HT1080 (cell line): ENCODE data around the gene HDAC10. TPM values are rescaled to one million over a fixed set of nuclear protein-coding genes. Genes with fewer than 3 reads are reported as not detected.

Source experiments
- DNase-seq: peaks from one replicate; pipeline ENCODE4 v3.0.0-alpha.2; 2015; ENCODE audit warnings: low read depth
- total RNA-seq: library from RNA; depleted of rRNA; stranded (reverse); fragments of >200 nt; shearing (Covaris generic); gene quantifications from 2 replicates; pipeline ENCODE4 v1.2.3, GENCODE V29; 2014

HDAC10 gene
- total RNA-seq, 1 experiment from 2014 or later, result 14.5 TPM

DNA sequence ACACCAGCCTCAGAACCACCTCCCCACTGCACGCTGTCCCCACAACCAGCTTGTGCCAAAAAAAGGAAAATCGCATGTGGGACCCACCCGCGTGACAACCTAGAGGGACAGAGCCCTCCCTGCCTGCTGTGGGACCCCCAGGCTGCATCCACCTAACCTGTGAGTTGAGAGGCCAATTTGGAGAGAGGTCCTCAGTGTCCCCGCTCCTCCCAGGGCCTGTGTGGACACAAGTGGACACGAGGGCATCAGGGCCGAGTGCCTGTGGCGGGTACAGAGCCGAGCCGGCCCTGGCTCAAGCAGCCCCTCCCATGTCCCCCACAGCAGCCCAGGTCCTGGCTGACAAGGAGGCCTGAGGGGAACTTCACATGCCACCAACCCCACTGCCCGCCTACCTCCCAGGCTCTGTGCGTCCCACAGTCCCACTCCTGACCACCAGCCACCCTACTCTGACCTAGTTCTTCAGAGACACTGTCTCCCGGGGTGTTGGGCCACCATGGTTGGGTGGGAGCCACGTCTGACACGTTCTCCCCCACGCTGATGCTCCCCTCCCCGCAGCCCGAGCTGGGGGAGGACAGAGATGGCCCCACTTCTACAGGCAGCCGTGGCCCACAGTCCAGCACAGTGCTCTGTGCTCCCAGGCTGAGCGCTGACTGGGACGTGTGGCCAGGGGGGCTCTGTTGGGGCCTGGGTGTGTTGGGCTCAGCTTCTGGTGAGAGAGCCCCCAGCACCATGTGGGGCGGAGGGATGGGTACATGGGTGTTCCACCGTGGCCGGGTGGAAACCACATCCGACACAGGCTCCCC lies 31.1 kb downstream of the HDAC10 start:
- no peak for DNase-seq

DNA sequence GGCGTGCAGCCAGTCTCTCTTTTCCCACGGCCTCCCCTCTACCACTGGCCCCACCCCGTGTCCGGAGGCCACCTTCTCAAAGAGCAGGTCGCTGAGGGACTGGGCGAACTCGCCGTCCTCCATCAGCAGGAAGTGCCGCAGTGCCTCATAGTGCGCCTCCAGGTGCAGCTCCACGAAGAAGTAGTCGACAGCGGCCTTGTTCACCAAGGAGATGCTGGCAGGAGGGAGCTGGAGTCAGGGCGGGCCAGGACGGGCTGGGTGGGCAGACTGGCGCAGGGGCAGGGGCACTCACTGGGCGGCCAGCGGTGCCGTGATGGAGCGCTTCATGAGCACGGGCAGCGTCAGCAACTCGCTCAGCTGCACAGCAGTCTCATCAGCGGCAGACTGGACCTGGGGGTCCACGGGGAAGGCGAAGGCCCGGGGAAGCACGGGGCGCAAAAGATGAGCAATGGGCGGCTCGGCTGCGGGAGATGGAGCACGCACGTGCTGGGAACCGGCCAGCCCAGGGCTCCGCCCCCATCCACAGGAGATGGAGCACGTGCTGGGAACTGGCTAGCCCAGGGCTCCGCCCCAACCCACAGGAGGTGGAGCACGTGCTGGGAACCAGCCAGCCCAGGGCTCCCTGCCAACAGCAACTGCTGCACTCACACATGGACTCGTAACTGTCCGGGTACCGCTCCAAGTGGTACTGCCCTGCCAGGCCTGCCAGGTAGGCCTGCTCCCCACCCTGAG lies 31.9 kb downstream of the HDAC10 start:
- peak; percentile 43 for DNase-seq

DNA sequence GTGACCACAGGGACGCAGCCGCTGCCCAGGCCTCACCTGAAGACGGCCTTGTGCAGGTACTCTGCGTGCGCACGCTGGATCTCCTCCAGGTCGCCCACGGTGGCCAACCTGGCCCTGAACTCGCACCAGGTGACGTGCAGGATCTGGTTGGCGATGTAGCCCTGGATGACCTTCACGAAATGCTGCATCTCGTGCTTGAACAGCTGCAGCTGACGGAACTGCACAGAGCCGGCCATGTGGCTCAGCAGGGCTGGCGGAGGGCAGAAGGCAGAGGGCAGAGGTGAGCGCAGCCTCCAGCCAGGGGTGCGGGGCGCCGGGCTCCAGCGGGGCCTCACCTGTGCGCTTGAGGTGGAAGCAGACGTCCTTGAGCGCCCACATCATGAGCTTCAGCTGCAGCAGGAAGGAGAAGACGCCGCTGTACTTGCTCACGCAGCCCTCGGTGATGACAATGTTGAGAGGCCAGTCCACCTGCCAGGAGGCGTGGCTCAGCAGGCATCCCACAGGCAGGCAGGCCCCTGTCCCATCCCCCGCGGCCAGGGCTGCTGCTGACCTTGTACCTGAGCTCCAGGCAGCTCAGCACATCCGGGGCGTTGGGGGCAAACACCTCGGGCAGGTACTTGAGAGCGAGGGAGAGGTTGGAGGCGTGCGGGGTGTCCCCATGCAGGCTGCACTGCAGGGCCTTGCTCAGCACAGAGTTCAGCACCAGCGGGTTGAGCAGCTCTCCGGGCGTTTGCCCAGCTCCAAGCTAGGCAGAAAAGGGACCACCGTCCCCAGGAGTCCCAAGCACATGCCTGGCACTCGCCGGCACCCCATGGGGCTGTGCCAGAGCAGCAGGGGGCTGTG lies 32.7 kb downstream of the HDAC10 start:
- no peak for DNase-seq

DNA sequence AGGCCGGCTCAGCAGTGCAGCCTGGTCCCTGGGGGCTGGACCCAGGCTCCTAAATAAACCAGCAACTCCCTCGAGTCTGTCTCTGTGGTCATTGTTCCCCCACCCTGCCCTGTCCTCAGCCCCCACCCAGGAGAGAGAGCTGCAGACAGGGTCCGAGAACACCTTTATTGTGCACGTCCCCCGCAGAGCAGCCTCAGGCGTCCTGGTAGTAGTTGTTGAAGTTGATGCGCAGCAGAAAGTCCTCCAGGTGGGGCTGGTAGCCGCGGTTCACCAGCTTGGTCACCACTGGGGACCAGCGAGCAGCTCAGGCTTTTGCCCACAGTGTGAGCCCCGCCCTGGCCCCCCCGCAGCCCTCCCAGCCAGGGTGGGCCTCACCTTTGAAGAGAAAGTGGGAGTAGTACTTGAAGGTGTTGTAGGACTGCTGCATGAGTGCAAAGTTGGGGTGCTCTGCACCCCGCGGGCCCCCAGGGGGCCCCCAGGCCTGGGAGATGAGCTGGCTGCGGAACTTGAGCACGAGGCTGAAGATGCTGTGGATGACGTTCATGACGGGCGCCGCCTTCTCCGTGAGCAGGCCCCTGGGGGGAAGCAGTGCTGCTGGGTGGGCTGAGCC lies 33.4 kb downstream of the HDAC10 start:
- no peak for DNase-seq

DNA sequence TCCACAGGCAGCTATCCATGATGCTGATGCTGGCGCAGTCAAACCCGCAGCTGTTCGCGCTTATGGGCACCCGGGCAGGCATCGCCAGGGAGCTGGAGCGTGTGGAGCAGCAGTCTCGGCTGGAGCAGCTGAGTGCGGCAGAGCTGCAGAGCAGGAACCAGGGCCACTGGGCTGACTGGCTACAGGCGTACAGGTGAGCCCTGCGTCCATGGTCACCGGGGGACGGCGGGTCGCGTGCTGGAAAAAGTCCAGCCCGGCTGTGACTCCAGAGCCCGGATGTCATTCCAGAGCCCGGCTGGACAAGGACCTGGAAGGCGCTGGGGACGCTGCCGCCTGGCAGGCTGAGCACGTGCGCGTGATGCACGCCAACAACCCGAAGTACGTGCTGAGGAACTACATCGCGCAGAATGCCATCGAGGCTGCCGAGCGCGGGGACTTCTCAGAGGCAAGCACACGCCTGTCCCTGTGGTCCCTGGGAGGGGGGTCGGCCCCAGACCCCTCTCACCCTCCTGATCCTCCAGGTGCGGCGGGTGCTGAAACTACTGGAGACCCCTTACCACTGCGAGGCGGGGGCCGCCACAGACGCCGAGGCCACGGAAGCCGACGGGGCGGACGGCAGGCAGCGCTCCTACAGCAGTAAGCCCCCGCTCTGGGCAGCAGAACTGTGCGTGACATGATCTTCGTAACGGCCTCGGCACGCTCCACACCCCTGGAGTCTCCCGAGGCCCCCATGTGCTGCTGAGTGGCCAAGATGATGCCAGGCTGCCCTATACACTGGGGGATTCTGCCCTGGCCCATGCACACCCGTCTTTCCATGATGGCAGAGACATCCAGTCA lies 34.2 kb downstream of the HDAC10 start:
- no peak for DNase-seq

GRCh38 chr22:50216055-50216683 lies 34.9 kb downstream of the HDAC10 start:
- no peak for DNase-seq

GRCh38 chr22:50215297-50216054 lies 35.6 kb downstream of the HDAC10 start:
- DNase-seq, result no peak

DNA sequence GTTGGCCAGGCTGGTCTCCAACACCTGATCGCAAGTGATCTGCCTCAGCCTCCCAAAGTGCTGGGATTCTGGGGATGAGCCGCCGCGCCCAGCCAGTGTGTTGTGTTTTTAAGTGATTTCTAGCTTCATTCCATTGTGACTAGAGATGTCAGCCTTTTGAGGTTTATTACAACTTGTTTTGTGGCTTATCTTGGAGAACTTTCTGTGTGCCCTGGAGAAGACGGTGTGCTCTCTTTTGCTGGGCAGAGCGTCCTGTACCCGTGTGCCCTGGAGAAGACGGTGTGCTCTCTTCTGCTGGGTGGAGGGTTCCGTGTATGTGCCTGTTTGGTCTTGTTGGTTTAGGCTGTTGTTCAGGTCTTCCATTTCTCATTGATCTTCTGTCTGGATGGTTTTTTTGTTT lies 37.8 kb downstream of the HDAC10 start:
- no peak for DNase-seq

DNA sequence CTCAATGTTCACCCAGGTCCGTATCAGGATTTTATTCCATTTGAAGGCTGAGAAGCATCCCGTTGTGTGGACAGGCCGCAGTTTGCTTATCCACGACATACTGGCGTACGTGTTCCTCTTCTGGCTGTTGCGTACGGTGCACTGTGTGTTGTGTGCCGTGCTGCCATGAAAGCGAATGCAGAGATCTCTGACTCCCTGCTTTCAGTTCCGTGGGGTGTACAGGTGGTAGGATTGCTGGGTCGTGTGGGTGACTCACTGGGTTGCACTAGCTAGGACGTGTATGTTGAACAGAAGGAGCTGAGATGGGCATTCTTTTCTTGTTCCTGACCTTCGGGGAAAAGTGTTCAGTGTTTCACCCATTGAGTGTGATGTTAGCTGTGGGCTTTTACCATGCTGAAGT lies 39.9 kb downstream of the HDAC10 start:
- no peak for DNase-seq

GRCh38 chr22:50210378-50211139 lies 40.5 kb downstream of the HDAC10 start:
- DNase-seq, result no peak

DNA sequence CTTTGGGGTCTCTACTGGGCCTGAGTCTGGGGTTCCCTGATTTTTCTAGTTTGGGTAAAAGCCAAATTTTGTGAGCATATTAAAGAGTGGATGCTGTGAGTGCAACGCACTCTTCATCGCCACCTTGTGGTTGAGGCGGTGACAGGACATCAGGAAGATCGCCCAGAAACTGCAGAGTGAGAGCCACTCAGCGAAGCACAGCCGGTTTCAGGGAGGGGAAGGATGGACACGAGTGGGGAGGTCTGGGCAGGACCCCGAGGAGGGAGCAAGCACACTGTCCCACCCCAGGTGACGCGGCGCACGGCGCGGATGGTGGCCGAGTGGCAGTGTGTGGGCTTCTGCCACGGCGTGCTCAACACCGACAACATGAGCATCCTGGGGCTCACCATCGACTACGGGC lies 41.2 kb downstream of the HDAC10 start:
- DNase-seq, result peak; percentile 32

DNA sequence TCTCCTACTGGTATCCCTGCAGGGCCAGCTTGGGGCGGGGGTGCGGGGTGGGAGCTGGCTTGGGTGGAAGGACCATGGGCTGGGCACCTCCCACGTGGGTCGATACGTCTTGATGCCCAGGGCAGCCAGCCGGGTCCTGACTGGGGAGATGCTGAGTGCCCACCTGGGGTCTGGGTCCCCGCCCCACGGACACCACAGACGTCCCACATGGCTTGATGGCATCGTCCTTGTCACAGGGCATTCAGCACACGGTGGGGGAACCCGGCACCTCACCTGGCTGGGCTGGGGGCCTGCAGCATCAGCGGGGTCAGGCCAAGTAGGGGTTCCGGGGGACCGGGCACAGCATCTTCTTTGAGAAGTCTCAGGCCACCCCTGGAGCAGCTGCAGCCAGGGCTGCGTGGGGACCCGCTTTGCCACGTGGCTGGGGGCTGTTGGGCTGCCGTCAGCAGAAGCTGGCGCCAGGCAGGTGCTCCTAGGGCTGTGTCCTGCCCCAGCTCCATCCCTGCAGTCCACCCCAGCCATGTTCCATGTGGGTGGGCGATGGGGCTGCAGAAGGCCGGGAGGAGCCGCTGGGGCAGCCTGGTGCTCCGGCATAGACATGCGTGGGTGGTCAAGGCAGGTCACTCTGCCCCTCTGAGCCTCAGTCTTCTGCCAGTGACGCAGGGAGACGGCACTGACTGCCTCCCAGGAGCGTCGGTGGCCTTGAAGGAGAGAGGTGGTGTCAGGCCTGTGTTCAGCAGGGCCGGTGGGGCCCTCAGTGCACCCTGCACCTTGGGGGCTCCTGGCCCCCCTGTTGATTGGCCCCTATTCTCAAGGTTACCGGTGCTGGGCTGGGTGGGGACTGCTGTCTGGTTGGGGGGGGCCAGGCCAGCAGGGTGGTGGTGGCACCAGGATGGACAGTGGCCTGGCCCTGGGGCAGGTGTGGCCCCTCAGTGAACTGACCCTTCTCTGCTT lies 41.8 kb downstream of the HDAC10 start:
- DNase-seq, result no peak

DNA sequence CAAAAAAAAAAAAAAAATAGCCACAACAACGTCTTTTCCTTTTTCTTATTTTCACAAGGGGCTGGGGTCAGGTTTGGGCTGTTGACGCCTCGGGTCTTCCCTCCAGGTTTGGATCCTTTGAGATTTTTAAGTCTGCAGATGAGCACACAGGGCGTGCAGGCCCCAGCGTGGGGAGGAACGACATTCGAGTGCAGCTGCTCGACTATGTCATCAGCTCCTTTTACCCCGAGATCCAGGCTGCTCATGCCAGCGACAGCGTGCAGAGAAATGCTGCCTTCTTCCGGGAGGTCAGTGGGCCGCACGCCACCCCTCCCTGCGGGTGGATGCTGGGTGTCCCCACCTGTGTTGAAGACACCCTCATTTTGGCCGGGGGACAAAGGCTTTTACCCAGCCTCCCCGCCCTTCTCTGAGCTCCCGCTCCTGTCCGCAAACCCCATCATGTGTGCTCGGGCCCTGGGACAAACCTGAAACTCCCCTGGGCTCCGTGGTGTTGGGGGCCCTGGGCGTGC lies 42.6 kb downstream of the HDAC10 start:
- DNase-seq, result no peak

DNA sequence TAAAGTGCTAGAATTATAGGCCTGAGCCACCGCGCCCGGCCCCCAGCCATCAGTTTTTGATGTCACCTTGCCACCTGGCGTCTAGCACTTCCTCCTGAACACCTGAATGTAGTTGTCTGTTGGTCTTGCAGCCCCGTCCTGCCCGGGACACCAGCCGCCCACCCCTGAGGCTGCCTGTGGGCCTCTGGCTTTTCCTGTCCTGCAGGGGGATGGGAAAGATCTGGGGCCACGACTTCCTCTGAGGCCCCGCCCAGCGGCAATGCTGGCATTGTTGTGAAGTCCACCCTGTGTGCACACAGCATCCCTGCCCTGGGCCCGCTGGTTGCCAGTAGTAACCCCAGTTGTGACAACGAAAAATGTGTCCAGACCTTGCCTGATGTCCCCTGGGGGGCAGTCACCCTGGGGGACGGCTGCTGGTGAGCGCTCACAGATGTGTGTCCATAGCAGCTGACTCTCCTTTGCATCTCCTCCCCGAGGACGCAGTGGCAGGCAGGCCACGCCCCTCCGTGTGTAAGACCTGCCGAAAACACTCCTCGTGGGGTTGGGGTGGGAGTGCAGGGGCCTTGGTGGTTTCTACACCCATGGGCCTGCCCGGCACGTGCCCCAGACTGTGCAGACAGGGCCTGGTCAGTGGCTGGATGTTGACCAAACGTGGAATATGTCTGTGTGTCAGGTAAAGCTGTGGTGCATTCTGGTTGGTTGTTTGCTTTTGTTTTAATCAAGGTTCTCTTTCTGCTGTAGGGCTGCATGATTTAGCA lies 43.5 kb downstream of the HDAC10 start:
- DNase-seq, result no peak

GRCh38 chr22:50206599-50206998 lies 44.5 kb downstream of the HDAC10 start:
- no peak for DNase-seq

DNA sequence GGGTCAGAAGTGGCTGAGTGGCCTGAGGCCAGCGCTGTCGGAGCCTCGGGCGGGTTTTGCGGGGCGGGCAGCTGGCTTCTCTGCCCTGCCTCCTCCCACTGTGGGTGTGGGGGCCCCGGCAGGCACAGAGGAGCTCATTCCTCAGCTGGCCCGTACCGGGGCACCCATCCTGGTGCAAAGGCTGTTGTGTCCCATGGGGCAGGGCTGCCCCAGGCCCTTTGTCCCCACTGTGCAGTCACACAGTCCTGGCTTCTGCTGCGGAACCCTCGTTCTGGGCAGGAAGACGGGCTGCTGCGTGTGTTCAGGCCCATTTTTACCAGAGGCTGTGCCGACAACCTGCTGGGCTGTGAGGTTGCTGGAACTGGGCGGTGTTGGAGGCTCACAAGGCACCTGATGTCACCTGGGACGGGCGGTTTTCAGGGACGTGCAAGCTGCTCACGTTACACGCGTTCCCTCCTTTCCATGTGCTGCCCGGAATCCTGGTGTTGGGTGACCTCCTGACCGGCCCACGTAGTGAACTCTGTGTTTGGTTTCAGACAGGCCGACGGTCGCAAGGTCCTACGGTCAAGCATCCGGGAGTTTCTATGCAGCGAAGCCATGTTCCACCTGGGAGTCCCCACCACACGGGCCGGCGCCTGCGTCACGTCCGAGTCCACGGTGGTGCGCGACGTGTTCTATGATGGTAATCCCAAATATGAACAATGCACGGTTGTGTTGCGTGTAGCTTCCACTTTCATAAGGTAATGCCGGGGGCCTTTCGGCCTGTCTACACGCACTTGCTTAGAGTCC lies 45.1 kb downstream of the HDAC10 start:
- DNase-seq, result no peak
